Middle frontal gyrus (tissue), 1 donor: ENCODE measurements around the gene SMCR8.
"Not testable (repeated sequence)": the region's sequence is repeated elsewhere in the genome, so short reads cannot be mapped to it uniquely, and the experiment has no call there.

Experiments used
- DNase-seq: peaks from one replicate; pipeline ENCODE4 v3.0.0-alpha.2; 2015; ENCODE audit warnings: low spot score; ENCODE audit errors: extremely low spot score

The SMCR8 gene

DNA sequence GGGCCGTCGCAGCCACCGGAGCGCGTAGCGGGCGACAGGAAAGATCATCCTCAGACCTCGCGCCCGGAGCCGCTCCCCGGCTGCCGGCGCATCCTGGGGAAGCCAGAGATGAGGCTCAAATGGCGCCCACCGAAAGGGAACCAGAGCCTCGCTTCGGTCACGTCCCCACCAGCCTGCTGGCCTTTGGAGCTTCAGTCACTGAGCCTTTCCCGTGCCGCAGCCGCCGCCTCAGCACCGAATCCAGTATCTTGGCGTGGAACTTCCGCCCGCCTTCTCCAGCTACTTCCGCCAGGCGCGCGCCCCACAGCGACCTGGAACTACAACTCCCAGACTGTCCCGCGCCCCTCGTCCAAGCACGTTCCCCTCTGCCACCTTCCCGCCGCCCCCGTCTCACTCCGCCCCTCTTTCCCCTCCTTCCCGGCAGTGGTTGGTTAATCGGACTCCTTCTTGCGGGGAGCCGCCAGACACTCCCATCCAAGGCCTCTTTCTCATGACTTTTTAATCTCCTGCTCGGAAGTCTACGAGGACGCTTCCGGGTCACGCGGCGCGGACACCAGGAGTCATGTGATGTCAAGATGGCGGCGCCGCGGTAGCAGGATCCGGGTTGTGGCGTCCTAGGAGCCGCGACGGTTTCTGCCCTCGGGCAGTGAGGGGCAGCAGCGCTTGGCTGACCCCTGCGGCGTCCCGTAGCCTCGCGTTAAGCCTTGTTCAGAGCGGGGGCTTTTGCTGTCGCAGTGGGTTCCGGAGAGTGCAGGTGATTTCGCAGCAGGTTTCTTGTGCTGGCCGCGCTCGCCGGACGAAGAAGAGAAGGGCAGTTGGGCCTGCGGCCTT lies at the start of gene SMCR8, which contains the start of gene TOP3A:
Gene SMCR8 (plus strand): TSS at position 563 of the 831 bp plus-strand sequence. CDS start 497 bp downstream, outside the sequence.
Gene TOP3A (minus strand): TSS at position 264 of the 831 bp plus-strand sequence. CDS start 216 bp downstream, at position 48.
- DNase-seq: peak; percentile 93

DNA sequence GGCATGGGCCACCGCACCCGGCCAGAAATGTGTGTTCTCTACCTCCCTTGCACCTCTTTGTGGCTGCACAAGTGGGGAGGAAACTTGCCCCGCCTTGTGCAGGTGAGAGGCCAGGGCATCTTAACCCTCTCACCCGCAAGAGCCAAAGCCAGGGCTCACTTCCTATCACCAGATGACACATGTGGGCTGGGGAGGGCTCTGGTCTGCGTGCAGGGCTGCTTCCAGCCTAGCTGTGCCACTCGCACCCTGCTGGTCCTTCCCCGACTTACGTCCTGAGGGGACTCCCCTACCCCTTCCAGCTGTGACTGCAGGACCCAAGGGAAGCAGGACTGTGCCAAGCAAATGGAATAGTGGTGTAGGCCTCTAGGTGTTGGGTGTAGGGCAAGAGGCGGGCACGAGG lies 47.7 kb upstream of the SMCR8 start:
- DNase-seq: no peak

DNA sequence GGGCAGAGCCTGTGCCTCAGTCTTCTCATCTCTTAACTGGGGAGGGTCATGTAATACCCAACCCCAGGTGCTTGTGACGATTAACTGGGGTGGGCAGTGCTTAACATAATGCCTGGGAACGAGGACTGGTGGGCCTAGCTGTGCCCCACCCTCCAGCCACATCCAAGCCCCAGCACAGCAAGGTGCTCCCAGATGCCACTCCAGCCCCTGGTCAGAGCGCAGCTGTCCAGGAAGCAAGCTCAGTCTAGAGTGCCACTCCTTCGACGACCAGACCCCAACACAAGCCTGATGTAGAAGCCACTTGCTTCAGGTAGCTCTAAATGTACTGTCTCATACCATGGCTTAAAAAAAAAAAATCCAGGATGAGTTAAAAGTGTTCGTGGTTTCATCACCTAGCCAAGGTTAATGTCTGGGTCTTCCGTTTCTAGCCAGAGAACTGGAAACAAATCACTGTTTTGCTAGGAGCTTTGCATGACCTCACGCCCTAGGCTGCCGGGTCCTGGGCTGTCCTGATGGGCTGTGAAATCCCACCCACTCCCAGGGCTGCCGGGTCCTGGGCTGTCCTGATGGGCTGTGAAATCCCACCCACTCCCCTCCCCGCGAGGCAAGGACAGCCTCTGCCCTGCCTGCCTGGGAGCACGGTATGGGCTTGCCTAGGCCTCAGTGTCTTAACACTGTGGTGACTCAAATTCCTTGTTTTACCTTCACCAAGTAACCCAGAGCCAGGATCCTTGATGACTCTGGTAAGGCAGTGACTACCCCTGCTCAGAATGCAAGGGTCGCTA lies 47.0 kb upstream of the SMCR8 start:
- DNase-seq: no peak

DNA sequence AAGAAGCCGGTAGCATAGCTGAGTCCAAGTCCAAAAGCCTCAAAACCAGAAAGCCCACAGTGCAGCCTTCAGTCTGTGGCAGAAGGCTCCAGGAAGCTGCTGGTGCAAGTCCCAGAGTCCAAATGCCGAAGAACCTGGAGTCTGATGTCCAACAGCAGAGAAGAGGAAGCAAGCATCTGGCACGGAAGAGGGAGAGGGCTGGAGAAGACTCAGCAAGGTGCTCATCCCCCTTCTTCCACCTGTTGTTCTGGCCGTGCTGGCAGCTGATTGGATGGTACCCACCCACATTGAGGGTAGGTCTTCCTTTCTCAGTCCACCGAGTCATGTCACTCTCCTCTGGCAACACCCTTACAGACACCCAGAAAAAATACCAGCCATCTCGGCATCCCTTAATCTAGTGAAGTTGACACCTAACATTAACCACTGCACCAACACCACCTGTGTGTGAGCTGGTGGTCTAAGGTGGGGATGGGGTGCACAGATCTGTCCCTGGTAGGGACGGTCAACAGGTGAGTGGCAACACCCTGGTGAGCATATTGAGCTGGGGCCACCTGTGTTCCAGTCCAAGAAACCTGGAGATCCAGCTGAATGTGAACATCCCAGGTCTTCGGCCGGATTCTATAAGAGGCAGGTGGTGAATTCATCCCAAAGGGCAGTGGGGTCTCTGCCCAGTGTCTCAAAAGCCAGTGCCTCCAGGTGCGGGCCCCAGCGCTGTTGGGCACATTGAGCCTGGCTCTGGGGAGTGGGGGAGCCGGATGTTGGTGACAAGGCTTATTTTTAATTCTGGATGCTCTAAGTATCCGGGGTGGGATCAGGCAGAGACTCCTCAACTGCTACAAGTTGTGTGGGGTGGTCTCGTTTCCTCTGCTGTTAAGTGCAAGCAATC lies 44.8 kb upstream of the SMCR8 start:
- no peak for DNase-seq

DNA sequence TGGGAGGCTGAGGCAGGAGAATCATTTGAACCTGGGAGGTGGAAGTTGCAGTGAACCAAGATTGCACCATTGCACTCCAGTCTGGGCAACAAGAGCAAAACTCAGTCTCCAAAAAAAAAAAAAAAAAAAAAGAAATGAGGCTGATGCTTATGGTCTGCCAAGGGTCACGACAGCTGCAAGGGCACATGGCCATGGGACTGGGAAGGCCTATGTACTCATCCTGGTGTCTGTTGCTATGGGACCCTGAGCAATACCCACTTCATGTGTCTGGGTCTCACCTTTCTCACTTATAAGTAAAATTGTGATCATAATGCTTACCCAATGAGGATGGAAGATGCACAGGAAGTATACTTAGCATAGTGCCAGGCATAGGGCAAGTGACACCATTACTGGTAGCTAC lies 38.0 kb upstream of the SMCR8 start:
- DNase-seq: no peak

- no peak for DNase-seq
Observed at GRCh38 chr17:18278867-18279266, 36.2 kb upstream of the SMCR8 start.

- DNase-seq: no peak
Observed at GRCh38 chr17:18280249-18280648, 34.8 kb upstream of the SMCR8 start.

GRCh38 chr17:18280766-18281371 lies 34.2 kb upstream of the SMCR8 start:
- no peak for DNase-seq

- no peak for DNase-seq
Observed at GRCh38 chr17:18281788-18282187, 33.3 kb upstream of the SMCR8 start.

DNA sequence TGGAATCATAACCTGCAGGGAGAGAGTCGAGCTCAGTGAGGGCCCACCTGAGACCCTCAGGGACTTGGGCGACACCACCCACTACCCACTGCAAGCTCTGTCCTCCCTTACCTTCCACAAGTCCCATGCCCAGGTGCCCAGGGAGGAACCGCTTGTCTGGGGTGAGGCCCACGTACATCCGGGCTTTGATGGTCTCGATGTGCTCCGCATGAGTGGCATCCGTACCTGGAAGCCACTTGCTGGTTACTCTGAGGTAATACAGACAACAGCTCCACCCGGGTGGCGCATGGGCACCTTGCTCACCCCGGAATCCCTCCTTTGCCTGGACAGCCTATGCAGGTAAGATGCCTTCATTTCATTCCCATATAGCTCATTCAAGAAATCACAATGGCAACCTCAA lies 29.8 kb upstream of the SMCR8 start:
- DNase-seq: no peak

GRCh38 chr17:18291718-18292540 lies 23.2 kb upstream of the SMCR8 start:
- DNase-seq: no peak

DNA sequence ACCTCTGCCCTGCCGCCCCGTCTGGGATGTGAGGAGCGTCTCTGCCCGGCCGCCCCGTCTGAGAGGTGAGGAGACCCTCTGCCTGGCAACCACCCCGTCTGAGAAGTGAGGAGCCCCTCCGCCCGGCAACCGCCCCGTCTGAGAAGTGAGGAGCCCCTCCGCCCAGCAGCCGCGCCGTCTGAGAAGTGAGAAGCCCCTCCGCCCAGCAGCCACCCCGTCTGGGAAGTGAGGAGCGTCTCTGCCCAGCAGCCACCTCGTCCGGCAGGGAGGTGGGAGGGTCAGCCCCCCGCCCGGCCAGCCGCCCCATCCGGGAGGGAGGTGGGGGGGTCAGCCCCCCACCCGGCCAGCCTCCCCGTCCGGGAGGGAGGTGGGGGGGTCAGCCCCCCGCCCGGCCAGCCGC lies 17.0 kb upstream of the SMCR8 start:
- not testable (repeated sequence) for DNase-seq

- no peak for DNase-seq
Observed at GRCh38 chr17:18300725-18301480, 14.2 kb upstream of the SMCR8 start.

DNA sequence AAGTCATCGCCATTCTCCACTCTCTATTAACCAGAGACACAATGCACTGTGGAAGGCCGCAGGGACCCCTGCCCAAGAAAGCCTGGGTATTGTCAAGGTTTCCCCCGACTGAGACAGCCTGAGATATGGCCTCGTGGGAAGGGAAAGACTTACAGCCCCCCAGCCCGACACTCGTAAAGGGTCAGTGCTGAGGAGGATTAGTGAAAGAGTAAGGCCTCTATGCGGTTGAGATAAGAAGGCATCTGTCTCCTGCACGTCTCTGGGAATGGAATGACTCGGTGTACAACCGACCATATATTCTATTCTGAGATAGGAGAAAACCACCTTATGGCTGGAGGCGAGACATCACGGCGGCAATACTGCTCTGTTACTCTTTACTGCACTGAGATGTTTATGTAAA lies 11.9 kb upstream of the SMCR8 start:
- DNase-seq: not testable (repeated sequence)

DNA sequence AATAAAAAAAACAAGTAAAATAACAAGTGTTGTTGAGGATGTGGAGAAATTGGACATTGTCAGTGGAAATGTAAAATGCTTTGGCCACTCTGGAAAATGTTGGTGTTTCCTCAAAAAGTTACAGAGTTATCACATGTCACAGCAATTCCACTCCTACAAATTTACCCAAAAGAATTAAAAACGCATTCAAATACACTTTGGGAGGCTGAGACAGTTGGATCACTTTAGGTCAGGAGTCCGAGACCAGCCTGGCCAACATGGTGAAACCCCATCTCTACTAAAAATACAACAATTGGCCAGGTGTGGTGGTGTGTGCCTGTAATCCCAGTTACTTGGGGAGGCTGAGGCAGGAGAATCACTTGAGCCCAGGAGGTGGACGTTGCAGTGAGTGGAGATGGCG lies 5.9 kb upstream of the SMCR8 start:
- no peak for DNase-seq

DNA sequence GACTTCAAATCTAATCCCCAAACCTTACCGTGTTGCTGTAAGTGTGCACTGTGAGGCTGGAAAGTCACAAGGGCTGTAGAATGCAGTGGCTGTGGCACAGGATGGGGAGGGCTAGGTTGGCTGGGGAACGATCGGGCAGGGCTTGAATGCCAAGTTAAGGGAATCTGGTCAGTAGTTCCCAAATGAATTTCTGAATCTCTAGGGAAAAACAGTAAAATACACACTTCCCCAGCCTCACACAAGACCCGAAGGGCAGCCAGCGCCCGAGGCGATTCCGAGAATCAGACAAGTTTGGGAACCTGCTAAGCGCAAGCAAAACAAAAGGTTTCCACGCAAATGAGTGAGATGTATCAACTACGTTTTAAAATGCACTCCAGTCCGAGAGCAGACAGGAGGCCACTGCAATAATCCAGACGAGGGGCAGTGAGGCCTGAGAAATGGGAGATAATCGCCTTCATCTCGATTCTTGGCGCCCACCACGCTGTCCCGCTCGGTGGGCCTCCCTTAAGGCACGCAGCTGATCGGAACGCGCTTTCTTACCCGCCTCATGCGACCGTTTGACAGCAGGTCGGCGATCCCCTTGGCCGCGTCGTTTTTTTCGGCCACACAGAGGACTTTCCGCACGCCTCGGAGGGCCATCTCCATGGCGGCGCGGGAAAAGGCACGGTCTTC lies 898 bp upstream of the SMCR8 start:
- no peak for DNase-seq

GRCh38 chr17:18315562-18315922 lies 449 bp downstream of the SMCR8 start:
- DNase-seq: no peak

DNA sequence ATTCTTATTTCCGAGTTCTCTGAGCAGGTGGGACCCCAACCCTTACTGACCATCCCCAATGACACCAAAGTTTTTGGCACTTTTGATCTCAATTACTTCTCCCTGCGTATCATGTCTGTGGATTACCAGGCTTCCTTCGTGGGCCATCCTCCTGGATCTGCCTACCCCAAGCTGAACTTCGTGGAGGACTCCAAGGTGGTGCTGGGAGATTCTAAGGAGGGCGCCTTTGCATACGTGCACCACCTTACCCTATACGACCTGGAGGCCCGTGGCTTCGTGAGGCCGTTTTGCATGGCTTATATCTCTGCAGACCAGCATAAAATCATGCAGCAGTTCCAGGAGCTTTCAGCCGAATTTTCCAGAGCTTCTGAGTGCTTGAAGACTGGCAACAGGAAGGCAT lies 868 bp downstream of the SMCR8 start:
- no peak for DNase-seq

GRCh38 chr17:18318117-18318516 lies 3.0 kb downstream of the SMCR8 start:
- no peak for DNase-seq
